Measurements from ENCODE around the gene NPIPB2. TPM values are rescaled to one million over a fixed set of nuclear protein-coding genes. Genes with fewer than 3 reads are reported as not detected.

NPIPB2 gene
- total and polyA plus RNA-seq, 7 experiments from 2014 or later: 2.2 to 31.0 (median 15.3) TPM

GRCh38 chr16:11916524-11917285, 25.1 kb downstream of the NPIPB2 start:
- H3K27me3 Mint-ChIP-seq: peaks cover 0 to 10% (median 0%) of the 10 kb centered on the region in 5 donors
- DNase-seq: no peak
- peaks cover 0 to 9% (median 0%) of the 10 kb centered on the region in 5 donors for H3K36me3 Mint-ChIP-seq
- H3K4me1 Mint-ChIP-seq: peaks cover 23 to 34% (median 32%) of the 10 kb centered on the region in 7 donors
- intact Hi-C loops (cut with micrococcal nuclease): loop anchor here (1.0 to 10.0 kb wide), 13 partner anchors 60 to 1174 kb away; partner anchors contain the start of genes CLEC16A (in 2 of the 2), NUBP1 (in 2 of the 2), RSL1D1 (in 2 of the 2) and SNX29 (in 2 of the 2)
- peak overlapping the region; percentile 82 to 96 (median 90) for H3K4me3 Mint-ChIP-seq
- Histone ChIP-seq H3K4me1 (ENCODE audit: control insufficient read depth in 2 of 2, insufficient read depth in 2 of 2, low read length in 2 of 2) (peaks cover 10 to 22% of the 10 kb centered on the region in 2 donors), H3K27me3 (ENCODE audit: control insufficient read depth in 2 of 2, insufficient read depth in 2 of 2, low read length in 2 of 2) (no peaks in the 10 kb centered on the region), H3K4me3 (ENCODE audit: low read length) (peak overlapping the region; percentile 67), H3K27ac (ENCODE audit: low read depth, low read length) (peak overlapping the region; percentile 63), H3K36me3 (ENCODE audit: control insufficient read depth in 2 of 3, insufficient read depth in 3 of 3, low read length in 3 of 3) (peaks cover 0 to 3% (median 0%) of the 10 kb centered on the region in 3 experiments), H3K9me3 (ENCODE audit: control insufficient read depth in 2 of 3, low read length in 3 of 3) (no peaks in the 10 kb centered on the region)
- POLR2A ChIA-PET: interaction anchor here (0.7 to 3.4 kb wide), 10 partner anchors 60 to 562 kb away, joined by 3 to 10 read pairs (median 4); partner anchors contain the start of genes RSL1D1, SNX29 and ZC3H7A
- peak overlapping the region; percentile 23 to 96 (median 93) for H3K27ac Mint-ChIP-seq
- no peak for ATAC-seq
- peaks cover 0 to 8% (median 0%) of the 10 kb centered on the region in 11 donors for H3K9me3 Mint-ChIP-seq
- CTCF ChIA-PET: interaction anchor here (0.6 kb wide), 1 partner anchor 27 kb away, joined by 3 read pairs; no protein-coding TSS in a partner anchor

DNA sequence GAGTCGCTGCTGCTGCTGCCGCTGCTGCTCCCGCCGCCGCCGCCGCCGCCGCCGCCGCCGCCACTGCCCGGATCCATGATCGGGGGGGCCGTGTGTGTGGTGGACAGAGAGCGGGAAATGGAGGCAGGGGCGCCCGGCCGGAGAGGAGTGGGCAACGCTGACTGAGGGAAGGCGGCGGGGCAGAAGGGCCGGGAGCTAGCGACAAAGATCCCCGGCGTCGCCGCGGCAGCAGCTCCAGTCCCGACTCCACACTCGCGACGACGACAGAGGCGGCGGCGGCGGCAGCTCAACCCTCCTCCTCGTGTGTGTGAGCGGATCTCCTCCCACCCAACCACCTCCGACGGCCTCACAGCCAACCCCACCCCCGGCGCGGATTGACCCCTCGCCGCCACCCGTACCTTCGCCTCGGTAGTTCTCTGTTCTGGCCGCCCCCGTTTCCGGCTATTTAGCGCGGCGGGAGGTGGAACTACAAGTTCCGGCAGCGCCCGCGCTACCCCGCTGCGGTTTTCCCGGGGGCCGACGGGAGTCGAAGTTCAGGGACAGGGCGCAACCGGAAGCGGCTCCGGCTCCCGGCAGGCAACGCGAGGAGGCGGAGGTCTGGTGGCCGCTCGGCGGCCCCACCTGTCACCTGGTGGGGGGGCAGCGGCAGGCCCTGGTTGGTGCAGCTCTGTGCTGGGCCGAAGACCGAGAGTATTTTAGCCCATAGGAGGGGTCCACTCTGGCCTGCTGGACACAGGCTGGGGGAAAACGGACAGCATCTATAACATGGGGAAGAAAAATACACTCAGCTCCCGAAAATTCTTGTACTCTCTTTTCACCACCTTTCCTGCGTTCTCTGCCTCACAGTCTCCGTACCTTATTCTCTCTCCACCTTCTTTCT, 26.0 kb downstream of the NPIPB2 start, which contains the start of gene GSPT1:
GSPT1 (minus strand) TSS at position 313 of the 880 bp plus-strand sequence; CDS start at position 77, 236 bp downstream.
- DNase-seq: peak; percentile 96 to 100 (median 99)
- peak; percentile 94 for ATAC-seq
- Histone ChIP-seq H3K27me3 (ENCODE audit: control insufficient read depth in 2 of 2, insufficient read depth in 2 of 2, low read length in 2 of 2) (no peaks in the 10 kb centered on the region), H3K27ac (ENCODE audit: low read depth, low read length) (peak within 1 kb of the TSS; percentile 87), H3K36me3 (ENCODE audit: control insufficient read depth in 2 of 3, insufficient read depth in 3 of 3, low read length in 3 of 3) (peaks cover 0 to 3% (median 0%) of the 10 kb centered on the region in 3 experiments), H3K4me3 (ENCODE audit: low read length) (peak within 1 kb of the TSS; percentile 74), H3K4me1 (ENCODE audit: control insufficient read depth in 2 of 2, insufficient read depth in 2 of 2, low read length in 2 of 2) (peaks cover 13 to 24% of the 10 kb centered on the region in 2 donors), H3K9me3 (ENCODE audit: control insufficient read depth in 2 of 3, low read length in 3 of 3) (no peaks in the 10 kb centered on the region)
- Mint-ChIP-seq H3K27me3 (peaks cover 0 to 10% (median 0%) of the 10 kb centered on the region in 5 donors), H3K9me3 (peaks cover 0 to 8% (median 0%) of the 10 kb centered on the region in 11 donors), H3K27ac (peak within 1 kb of the TSS; percentile 87 to 98 (median 95)), H3K36me3 (peaks cover 0 to 9% (median 0%) of the 10 kb centered on the region in 5 donors), H3K4me3 (peak within 1 kb of the TSS; percentile 85 to 99 (median 96)), H3K4me1 (peaks cover 23 to 37% (median 34%) of the 10 kb centered on the region in 7 donors)
- POLR2A ChIA-PET: interaction anchor here (0.7 to 3.4 kb wide), 13 partner anchors 61 to 561 kb away, joined by 3 to 10 read pairs (median 4); partner anchors contain the start of genes RSL1D1, SNX29, TXNDC11 and ZC3H7A
- intact Hi-C loops (cut with micrococcal nuclease): loop anchor here (1.0 to 10.0 kb wide), 13 partner anchors 60 to 1174 kb away; partner anchors contain the start of genes CLEC16A (in 2 of the 2), NUBP1 (in 2 of the 2), RSL1D1 (in 2 of the 2) and SNX29 (in 2 of the 2)
- CTCF ChIA-PET: interaction anchor here (0.6 to 1.2 kb wide), 2 partner anchors 27 to 152 kb away, joined by 3 to 5 read pairs; no protein-coding TSS in a partner anchor

GRCh38 chr16:11915114-11915643, 26.7 kb downstream of the NPIPB2 start:
- Mint-ChIP-seq H3K27me3 (peaks cover 0 to 9% (median 0%) of the 10 kb centered on the region in 5 donors), H3K4me3 (peak overlapping the region; percentile 85 to 99 (median 96)), H3K27ac (peak overlapping the region; percentile 82 to 98 (median 94)), H3K9me3 (peaks cover 0 to 8% (median 0%) of the 10 kb centered on the region in 11 donors), H3K36me3 (peaks cover 0 to 9% (median 0%) of the 10 kb centered on the region in 5 donors), H3K4me1 (peaks cover 29 to 44% (median 41%) of the 10 kb centered on the region in 7 donors)
- DNase-seq (peak in 3 of 9 donors; percentile 20 to 68 (median 34)), ATAC-seq (peak; percentile 3)
- Histone ChIP-seq H3K27ac (ENCODE audit: low read depth, low read length) (peak overlapping the region; percentile 87), H3K36me3 (ENCODE audit: control insufficient read depth in 2 of 3, insufficient read depth in 3 of 3, low read length in 3 of 3) (peaks cover 0 to 3% (median 0%) of the 10 kb centered on the region in 3 experiments), H3K27me3 (ENCODE audit: control insufficient read depth in 2 of 2, insufficient read depth in 2 of 2, low read length in 2 of 2) (no peaks in the 10 kb centered on the region), H3K9me3 (ENCODE audit: control insufficient read depth in 2 of 3, low read length in 3 of 3) (no peaks in the 10 kb centered on the region), H3K4me1 (ENCODE audit: control insufficient read depth in 2 of 2, insufficient read depth in 2 of 2, low read length in 2 of 2) (peaks cover 15 to 31% of the 10 kb centered on the region in 2 donors), H3K4me3 (ENCODE audit: low read length) (peak overlapping the region; percentile 74)
- POLR2A ChIA-PET: interaction anchor here (0.5 to 3.4 kb wide), 10 partner anchors 61 to 946 kb away, joined by 3 to 10 read pairs (median 4); partner anchors contain the start of genes RSL1D1, SNX29, TXNDC11 and ZC3H7A
- intact Hi-C loops (cut with micrococcal nuclease): loop anchor here (5.0 to 10.0 kb wide), 7 partner anchors 133 to 1173 kb away; partner anchors contain the start of genes NUBP1 (in 2 of the 2), CPPED1 (in 1 of the 2), SNN (in 1 of the 2) and SOCS1 (in 1 of the 2)
- CTCF ChIA-PET: interaction anchor here (1.2 kb wide), 1 partner anchor 153 kb away, joined by 5 read pairs; no protein-coding TSS in a partner anchor

DNA sequence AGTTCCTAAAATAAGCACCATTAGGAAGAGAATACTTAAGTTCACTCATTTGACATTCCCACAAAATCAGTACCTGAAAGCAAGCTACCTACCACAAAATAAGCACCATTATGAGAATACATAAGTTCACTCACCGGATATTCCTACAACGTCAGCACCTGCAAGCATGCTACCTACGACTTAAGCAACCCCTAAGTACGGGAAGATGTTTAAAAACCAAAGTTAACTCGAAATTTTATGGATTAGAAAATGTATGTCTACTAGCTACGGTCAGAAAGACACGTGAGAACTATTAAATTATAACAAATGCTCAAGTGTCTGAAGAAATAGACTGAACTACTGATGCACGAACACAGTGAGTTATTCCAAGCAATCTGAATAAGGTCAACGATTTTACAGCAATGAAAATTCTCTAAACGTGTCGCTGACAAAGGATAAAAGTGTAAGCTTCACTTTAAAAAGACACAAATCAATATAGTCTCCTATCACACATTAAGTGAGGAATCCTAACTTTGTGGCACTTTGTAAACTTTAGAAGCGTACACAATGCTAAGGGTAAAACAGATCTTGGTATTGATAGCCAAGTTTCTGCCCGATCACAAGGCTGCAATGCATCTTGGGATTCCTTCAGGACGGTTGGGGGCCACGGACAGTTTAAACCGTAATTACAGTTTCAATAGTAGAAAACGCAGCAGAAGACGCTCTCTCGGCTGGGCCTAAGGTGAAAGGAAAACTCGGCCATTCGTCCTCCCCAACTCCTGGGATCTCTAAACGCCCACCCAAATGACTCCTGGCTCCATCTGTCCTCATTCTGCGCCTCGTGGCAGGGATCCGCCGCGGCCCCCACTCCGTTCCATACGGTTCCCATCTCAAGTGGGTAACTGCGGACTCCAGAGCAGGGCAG, 27.4 kb downstream of the NPIPB2 start:
- peaks cover 17 to 33% of the 10 kb centered on the region in 2 donors for H3K4me1 ChIP-seq (ENCODE audit: control insufficient read depth in 2 of 2, insufficient read depth in 2 of 2, low read length in 2 of 2)
- Mint-ChIP-seq H3K4me1 (peaks cover 32 to 51% (median 48%) of the 10 kb centered on the region in 7 donors), H3K27ac (peak overlapping the region; percentile 82 to 98 (median 94)), H3K4me3 (peak overlapping the region; percentile 84 to 99 (median 96)), H3K27me3 (peaks cover 0 to 3% (median 0%) of the 10 kb centered on the region in 5 donors), H3K9me3 (peaks cover 0 to 8% (median 0%) of the 10 kb centered on the region in 11 donors), H3K36me3 (peaks cover 0 to 9% (median 0%) of the 10 kb centered on the region in 5 donors)
- H3K36me3 ChIP-seq (ENCODE audit: control insufficient read depth in 2 of 3, insufficient read depth in 3 of 3, low read length in 3 of 3): peaks cover 0 to 3% (median 0%) of the 10 kb centered on the region in 3 experiments
- no peaks in the 10 kb centered on the region for H3K9me3 ChIP-seq (ENCODE audit: control insufficient read depth in 2 of 3, low read length in 3 of 3)
- no peak for ATAC-seq
- peak in 7 of 9 donors; percentile 41 to 66 (median 56) for DNase-seq
- H3K27me3 ChIP-seq (ENCODE audit: control insufficient read depth in 2 of 2, insufficient read depth in 2 of 2, low read length in 2 of 2): no peaks in the 10 kb centered on the region
- H3K4me3 ChIP-seq (ENCODE audit: low read length): peak overlapping the region; percentile 74
- POLR2A ChIA-PET: interaction anchor here (0.5 to 3.4 kb wide), 7 partner anchors 10 to 945 kb away, joined by 3 to 10 read pairs (median 3); partner anchors contain the start of genes RSL1D1 and SNX29
- intact Hi-C loops (cut with micrococcal nuclease): loop anchor here (1.0 to 10.0 kb wide), 9 partner anchors 8 to 1172 kb away; partner anchors contain the start of genes NUBP1 (in 2 of the 2), CPPED1 (in 1 of the 2), SNN (in 1 of the 2) and SOCS1 (in 1 of the 2)
- CTCF ChIA-PET: no interaction called here
- H3K27ac ChIP-seq (ENCODE audit: low read depth, low read length): peak overlapping the region; percentile 87

All from naive thymus-derived CD4-positive, alpha-beta T cell (primary cell).